PC-9 (cell line): ENCODE measurements around the gene NIPA2. TPM values are rescaled to one million over a fixed set of nuclear protein-coding genes. Genes with fewer than 3 reads are reported as not detected.

ENCODE experiments used
- BruUV-seq: library from RNA; stranded (reverse); fragments of 400-500 nt; replicated peaks from 2 replicates; lab custom pipeline; 2021; lab: Mats Ljungman, UMichigan
- CTCF ChIA-PET: fragments of 300-600 bp; sonication (Branson Sonifier 250); formaldehyde crosslinking; loops from one replicate; lab custom pipeline; 2022; ENCODE audit warnings: antibody characterized with exemption; lab: Charles Lee
- POLR2A ChIA-PET: fragments of 300-600 bp; sonication (Branson Sonifier 250); formaldehyde crosslinking; loops from one replicate; lab custom pipeline; 2022; ENCODE audit warnings: antibody characterized with exemption; ENCODE audit not compliant: unreplicated experiment; lab: Charles Lee
- DNase-seq, 2 experiments: peaks; one replicate each; pipeline versions ENCODE4 v3.0.0 to v3.0.0-alpha.2; 2015 to 2022; ENCODE audit warnings: mixed read lengths in 1 of 2
- H2AFZ ChIP-seq: fragments of 200-600 bp; sonication (generic); 2 replicates; pipeline ENCODE4 v1.8.1; 2017; ENCODE audit warnings: antibody characterized with exemption
- H3F3A ChIP-seq: fragments of 200-600 bp; sonication (generic); 2 replicates; pipeline ENCODE4 v1.8.1; 2017; ENCODE audit warnings: antibody characterized with exemption, mild to moderate bottlenecking, low read depth; ENCODE audit not compliant: insufficient read depth
- H3K27ac ChIP-seq: fragments of 200-600 bp; sonication (generic); 2 replicates; pipeline ENCODE4 v1.6.1; 2016; ENCODE audit warnings: mixed run types
- H3K27me3 ChIP-seq: fragments of 200-600 bp; sonication (generic); 2 replicates; pipeline ENCODE4 v1.6.1; 2016; ENCODE audit warnings: low read depth, mixed run types; ENCODE audit not compliant: insufficient read depth
- H3K36me3 ChIP-seq: fragments of 200-600 bp; sonication (generic); 2 replicates; pipeline ENCODE4 v1.6.1; 2016; ENCODE audit warnings: low read depth, mixed run types
- H3K4me1 ChIP-seq: fragments of 200-600 bp; sonication (generic); replicated peaks from 2 replicates; pipeline ENCODE4 v1.6.1; 2016; ENCODE audit warnings: mixed run types; ENCODE audit not compliant: insufficient read depth
- H3K4me2 ChIP-seq: fragments of 200-600 bp; sonication (generic); 2 replicates; pipeline ENCODE4 v1.6.1; 2017; ENCODE audit warnings: mixed run types
- H3K4me3 ChIP-seq: fragments of 200-600 bp; sonication (generic); 2 replicates; pipeline ENCODE4 v1.6.1; 2016; ENCODE audit warnings: mixed run types
- H3K79me2 ChIP-seq: fragments of 200-600 bp; sonication (generic); 2 replicates; pipeline ENCODE4 v1.6.1; 2017; ENCODE audit warnings: low read depth, mixed run types
- H3K9me2 ChIP-seq: fragments of 200-600 bp; sonication (generic); 2 replicates; pipeline ENCODE4 v1.8.1; 2017; ENCODE audit warnings: mild to moderate bottlenecking; ENCODE audit not compliant: insufficient read depth
- H3K9me3 ChIP-seq: fragments of 200-600 bp; sonication (generic); 2 replicates; pipeline ENCODE4 v1.8.1; 2016; ENCODE audit warnings: low read depth; ENCODE audit not compliant: insufficient read depth
- H4K20me1 ChIP-seq: fragments of 200-600 bp; sonication (generic); 2 replicates; pipeline ENCODE4 v1.8.1; 2017; ENCODE audit not compliant: insufficient read depth
- CTCF ChIP-seq: fragments of 200-600 bp; sonication (generic); conservative IDR thresholded peaks from 2 replicates; pipeline ENCODE4 v1.6.1; 2017; ENCODE audit warnings: mixed run types, antibody characterized with exemption, mild to moderate bottlenecking, moderate library complexity
- EZH2 ChIP-seq: fragments of 200-600 bp; sonication (generic); IDR thresholded peaks from 2 replicates; pipeline ENCODE4 v1.8.0; 2017; ENCODE audit warnings: antibody characterized with exemption, low read depth
- intact Hi-C: fragments of 100-400 bp; cut with micrococcal nuclease; formaldehyde crosslinking; loops from one replicate; pipeline ENCODE4 v1.10.0; 2022; ENCODE audit not compliant: unreplicated experiment
- total RNA-seq: library from RNA; stranded (reverse); gene quantifications from 2 replicates; pipeline ENCODE4 v1.2.3, GENCODE V29; 2021

The NIPA2 gene
- total RNA-seq, 1 experiment from 2014 or later, result 65.6 TPM

DNA sequence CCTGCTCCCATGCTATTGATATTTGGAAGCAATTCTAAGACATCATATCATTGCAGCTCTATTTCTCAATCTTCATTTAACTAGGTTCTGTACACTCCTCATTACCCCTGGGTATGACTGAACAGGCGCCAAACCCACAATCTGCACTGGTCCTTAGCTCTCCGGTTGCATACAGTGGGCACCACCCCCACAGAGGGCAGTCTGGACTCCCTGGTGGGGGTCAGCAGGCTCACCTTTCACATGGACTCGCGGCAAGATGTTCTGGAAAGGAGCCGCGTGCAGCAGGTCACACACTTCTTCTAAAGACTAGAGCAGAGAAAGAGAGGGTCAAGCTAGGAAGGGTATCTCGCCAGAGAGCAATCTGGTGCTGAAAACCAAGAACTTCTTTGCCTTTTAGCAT lies 36.5 kb downstream of the NIPA2 start:
- Histone ChIP-seq H3F3A (no peaks in the 10 kb centered on the region), H3K27ac (no peak overlapping the region), H2AFZ (no peak overlapping the region), H3K4me3 (no peak overlapping the region), H3K79me2 (no peaks in the 10 kb centered on the region), H3K4me2 (no peak overlapping the region), H3K36me3 (no peaks in the 10 kb centered on the region), H3K9me2 (no peaks in the 10 kb centered on the region), H4K20me1 (no peaks in the 10 kb centered on the region; the same call in 1 of the 2 replicates), H3K4me1 (no peaks in the 10 kb centered on the region), H3K27me3 (no peaks in the 10 kb centered on the region), H3K9me3 (no peaks in the 10 kb centered on the region)
- DNase-seq, result no peak
- ChIA-PET POLR2A (no interaction called here), CTCF (no interaction called here)
- no TSS peak for BruUV-seq
- intact Hi-C loops, result no loop called here
- no peak for TF ChIP-seq EZH2
- TF ChIP-seq CTCF, result no peak

DNA sequence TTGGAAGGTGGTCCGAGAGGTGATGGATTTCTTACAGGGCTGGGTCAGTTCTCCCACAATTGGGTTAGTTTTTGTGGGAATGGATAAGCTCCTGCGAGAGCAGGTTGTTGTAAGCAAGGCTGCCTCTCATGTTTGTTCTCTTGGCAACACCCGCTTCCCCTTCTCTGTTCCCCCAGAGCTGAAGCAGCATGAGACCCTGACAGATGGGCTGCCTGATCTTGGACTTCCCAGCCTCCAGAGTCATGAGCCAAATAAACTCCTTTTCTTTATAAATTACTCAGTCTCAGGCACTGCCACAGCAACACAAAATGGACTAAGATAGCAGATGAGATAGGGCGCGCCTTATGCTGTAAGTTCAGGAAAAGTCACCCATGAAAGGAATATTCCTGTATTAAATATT lies 38.7 kb downstream of the NIPA2 start:
- Histone ChIP-seq H3K9me2 (no peaks in the 10 kb centered on the region), H3F3A (no peaks in the 10 kb centered on the region), H3K36me3 (no peaks in the 10 kb centered on the region), H3K4me3 (no peak overlapping the region), H4K20me1 (no peaks in the 10 kb centered on the region; the same call in 1 of the 2 replicates), H3K27ac (no peak overlapping the region), H3K9me3 (no peaks in the 10 kb centered on the region), H3K4me2 (no peak overlapping the region), H3K27me3 (no peaks in the 10 kb centered on the region), H3K79me2 (no peaks in the 10 kb centered on the region), H2AFZ (no peak overlapping the region), H3K4me1 (no peaks in the 10 kb centered on the region)
- ChIA-PET CTCF (no interaction called here), POLR2A (no interaction called here)
- no peak for DNase-seq
- intact Hi-C loops, result no loop called here
- no TSS peak for BruUV-seq
- no peak for TF ChIP-seq CTCF
- TF ChIP-seq EZH2, result no peak

- no peak for DNase-seq
- Histone ChIP-seq H3K36me3 (no peaks in the 10 kb centered on the region), H3F3A (no peaks in the 10 kb centered on the region), H3K9me2 (no peaks in the 10 kb centered on the region), H3K27ac (no peak overlapping the region), H3K4me3 (no peak overlapping the region), H3K27me3 (no peaks in the 10 kb centered on the region), H2AFZ (no peak overlapping the region), H3K4me2 (no peak overlapping the region), H4K20me1 (no peaks in the 10 kb centered on the region; the same call in 1 of the 2 replicates), H3K79me2 (no peaks in the 10 kb centered on the region), H3K4me1 (no peaks in the 10 kb centered on the region), H3K9me3 (no peaks in the 10 kb centered on the region)
- TF ChIP-seq CTCF (no peak), EZH2 (no peak)
- BruUV-seq, result no TSS peak
- CTCF ChIA-PET, result no interaction called here
- intact Hi-C loops, result no loop called here
- POLR2A ChIA-PET, result no interaction called here
Observed at GRCh38 chr15:22877607-22878006, 39.1 kb downstream of the NIPA2 start.
